SK-N-SH treated with all-trans-retinoic acid at 6 μM for 48 hours (cell line): ENCODE results near the gene RBP5.

Experiments used
- ATAC-seq: fragments of 200-7000 bp; cut with Tn5 transposase; 3 replicates; pipeline ENCODE4 v1.9.1; 2020; ENCODE audit warnings: mild to moderate bottlenecking, moderate library complexity
- ARNTL ChIP-seq: fragments of 450-650 bp; formaldehyde crosslinking; IDR thresholded peaks from 2 replicates; pipeline ENCODE4 v1.5.0; 2020; ENCODE audit warnings: low read depth, mild to moderate bottlenecking, moderate library complexity, borderline replicate concordance
- CSDC2 ChIP-seq: fragments of 250-450 bp; sonication (Bioruptor Pico); IDR thresholded peaks from 2 replicates; pipeline ENCODE4 v1.5.0; 2020; ENCODE audit warnings: mild to moderate bottlenecking, moderate library complexity
- ESRRG ChIP-seq: fragments of 250-450 bp; sonication (Bioruptor Pico); IDR thresholded peaks from 2 replicates; pipeline ENCODE4 v1.6.1; 2021; ENCODE audit warnings: mild to moderate bottlenecking
- GLIS3 ChIP-seq: fragments of 250-450 bp; sonication (Bioruptor Pico); IDR thresholded peaks from 2 replicates; pipeline ENCODE4 v1.5.0; 2020; ENCODE audit warnings: mild to moderate bottlenecking, moderate library complexity
- ISL1 ChIP-seq: fragments of 250-450 bp; sonication (Bioruptor Pico); IDR thresholded peaks from 2 replicates; pipeline ENCODE4 v2.1.2; 2022; ENCODE audit warnings: mild to moderate bottlenecking, moderate library complexity
- SNAI2 ChIP-seq: fragments of 250-450 bp; sonication (Bioruptor Pico); IDR thresholded peaks from 2 replicates; pipeline ENCODE4 v1.5.0; 2020; ENCODE audit warnings: mild to moderate bottlenecking, moderate library complexity
- TOX ChIP-seq: fragments of 250-450 bp; sonication (Bioruptor Pico); IDR thresholded peaks from 2 replicates; pipeline ENCODE4 v1.8.0; 2021; ENCODE audit warnings: mild to moderate bottlenecking, moderate library complexity, borderline replicate concordance
- ZC3H10 ChIP-seq: fragments of 250-450 bp; sonication (Bioruptor Pico); IDR thresholded peaks from 2 replicates; pipeline ENCODE4 v1.5.1; 2021; ENCODE audit warnings: mild to moderate bottlenecking, moderate library complexity
- ZFP30 ChIP-seq: fragments of 450-650 bp; formaldehyde crosslinking; IDR thresholded peaks from 2 replicates; pipeline ENCODE4 v1.5.0; 2022; ENCODE audit warnings: mild to moderate bottlenecking, moderate library complexity
- ZNF8 ChIP-seq: fragments of 450-650 bp; formaldehyde crosslinking; IDR thresholded peaks from 2 replicates; pipeline ENCODE4 v1.5.0; 2020; ENCODE audit warnings: mild to moderate bottlenecking, moderate library complexity
- TF ChIP-seq, protein P1 (sequence below): fragments of 250-450 bp; sonication (Bioruptor Pico); IDR thresholded peaks from 2 replicates; pipeline ENCODE4 v1.8.0; 2020; ENCODE audit warnings: mild to moderate bottlenecking, moderate library complexity, borderline replicate concordance

RBP5 gene

DNA sequence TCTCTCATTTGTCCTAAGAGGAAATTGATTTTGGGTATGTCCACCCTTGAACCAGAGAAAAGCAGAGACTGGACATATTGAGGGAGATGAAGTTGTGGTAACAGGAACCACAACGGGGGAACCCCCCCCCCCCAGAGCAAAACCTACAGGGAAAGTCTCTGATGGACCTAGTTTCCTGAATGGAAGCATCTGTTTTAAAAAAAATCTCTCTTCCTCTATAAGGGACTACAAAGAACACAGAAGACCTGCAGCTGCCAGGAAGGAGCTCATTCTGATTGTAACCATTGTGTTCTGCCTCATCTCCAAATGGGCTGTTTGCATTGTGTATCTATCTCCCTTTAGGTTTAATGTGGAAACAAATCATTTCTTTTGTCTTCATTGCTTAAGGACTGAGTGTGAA, 54.7 kb downstream of the RBP5 start:
- no peak for ATAC-seq
- TF ChIP-seq ISL1 (CRISPR knock-in tag) (no peak), TOX (CRISPR knock-in tag) (no peak), CSDC2 (no peak), GLIS3 (CRISPR knock-in tag) (no peak), ESRRG (CRISPR knock-in tag) (no peak), ZFP30 (CRISPR knock-in tag) (no peak), ZC3H10 (CRISPR knock-in tag) (no peak), ARNTL (CRISPR knock-in tag) (no peak), SNAI2 (CRISPR knock-in tag) (no peak), ZNF8 (CRISPR knock-in tag) (no peak)
- TF ChIP-seq, protein P1, sequence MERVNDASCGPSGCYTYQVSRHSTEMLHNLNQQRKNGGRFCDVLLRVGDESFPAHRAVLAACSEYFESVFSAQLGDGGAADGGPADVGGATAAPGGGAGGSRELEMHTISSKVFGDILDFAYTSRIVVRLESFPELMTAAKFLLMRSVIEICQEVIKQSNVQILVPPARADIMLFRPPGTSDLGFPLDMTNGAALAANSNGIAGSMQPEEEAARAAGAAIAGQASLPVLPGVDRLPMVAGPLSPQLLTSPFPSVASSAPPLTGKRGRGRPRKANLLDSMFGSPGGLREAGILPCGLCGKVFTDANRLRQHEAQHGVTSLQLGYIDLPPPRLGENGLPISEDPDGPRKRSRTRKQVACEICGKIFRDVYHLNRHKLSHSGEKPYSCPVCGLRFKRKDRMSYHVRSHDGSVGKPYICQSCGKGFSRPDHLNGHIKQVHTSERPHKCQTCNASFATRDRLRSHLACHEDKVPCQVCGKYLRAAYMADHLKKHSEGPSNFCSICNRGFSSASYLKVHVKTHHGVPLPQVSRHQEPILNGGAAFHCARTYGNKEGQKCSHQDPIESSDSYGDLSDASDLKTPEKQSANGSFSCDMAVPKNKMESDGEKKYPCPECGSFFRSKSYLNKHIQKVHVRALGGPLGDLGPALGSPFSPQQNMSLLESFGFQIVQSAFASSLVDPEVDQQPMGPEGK (CRISPR knock-in tag) = no peak
